Measurements from ENCODE around the gene R3HDM2.
"Not testable (repeated sequence)": the region's sequence is repeated elsewhere in the genome, so short reads cannot be mapped to it uniquely, and the experiment has no call there.

The R3HDM2 gene

GRCh38 chr12:57319678-57320469, 111.0 kb downstream of the R3HDM2 start:
- no peak for DNase-seq

GRCh38 chr12:57315681-57316080, 115.2 kb downstream of the R3HDM2 start:
- DNase-seq: no peak

DNA sequence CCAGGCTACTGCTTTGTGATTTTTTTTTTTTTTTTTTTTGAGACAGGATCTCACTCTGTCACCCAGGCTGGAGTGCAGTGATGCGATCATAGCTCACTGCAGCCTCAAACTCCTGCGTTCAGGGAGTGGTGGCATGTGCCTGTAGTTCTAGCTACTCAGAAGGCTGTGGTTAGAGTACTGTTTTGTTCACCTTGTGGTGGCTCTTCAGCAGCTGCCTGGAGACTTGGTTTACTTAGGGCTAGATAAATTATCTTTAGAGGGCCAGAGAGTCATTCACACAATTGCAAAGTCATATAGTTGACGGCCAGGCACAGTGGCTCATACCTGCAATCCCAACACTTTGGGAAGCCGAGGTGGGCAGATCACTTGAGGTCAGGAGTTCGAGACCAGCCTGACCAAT, 118.6 kb downstream of the R3HDM2 start:
- not testable (repeated sequence) for DNase-seq

DNA sequence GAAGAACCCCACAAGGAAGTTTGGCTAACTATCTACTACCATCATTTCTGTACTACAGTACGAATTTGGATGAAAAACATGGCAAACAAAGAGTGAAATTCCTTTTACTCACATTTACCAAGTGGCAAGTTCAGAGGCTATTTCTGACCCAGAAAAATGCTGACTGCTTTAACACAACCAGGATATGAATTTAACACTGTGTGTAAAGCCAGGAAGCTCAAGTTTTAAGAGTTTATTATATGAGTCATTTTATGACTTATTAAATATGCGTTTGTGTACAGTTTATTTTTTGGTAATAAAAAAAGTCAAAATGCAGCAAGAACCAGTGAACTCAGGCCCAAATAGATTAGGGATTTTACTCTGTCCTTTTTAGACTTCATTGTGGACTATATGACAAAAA, 121.4 kb downstream of the R3HDM2 start:
- DNase-seq: no peak

GRCh38 chr12:57300961-57301584, 129.8 kb downstream of the R3HDM2 start:
- DNase-seq: no peak

- no peak for DNase-seq
Measured at GRCh38 chr12:57299514-57300016, 131.3 kb downstream of the R3HDM2 start.

GRCh38 chr12:57296291-57296690, 134.6 kb downstream of the R3HDM2 start:
- DNase-seq: no peak

DNA sequence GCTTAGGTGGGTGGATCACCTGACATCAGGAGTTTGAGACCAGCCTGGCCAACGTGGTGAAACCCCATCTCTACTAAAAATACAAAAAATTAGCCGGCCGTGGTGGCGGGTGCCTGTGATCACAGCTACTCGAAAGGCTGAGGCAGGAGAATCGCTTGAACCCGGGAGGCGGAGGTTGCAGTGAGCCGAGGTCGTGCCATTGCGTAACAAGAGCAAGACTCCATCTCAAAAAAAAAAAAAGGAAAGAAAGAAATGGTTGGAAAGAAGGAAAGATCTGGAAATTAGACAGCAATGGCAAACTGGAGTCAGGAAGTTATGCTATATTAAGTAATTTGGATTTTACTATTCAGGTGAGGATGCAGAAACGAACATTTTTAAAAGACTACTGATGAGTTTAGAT, 148.8 kb downstream of the R3HDM2 start:
- not testable (repeated sequence) for DNase-seq

DNA sequence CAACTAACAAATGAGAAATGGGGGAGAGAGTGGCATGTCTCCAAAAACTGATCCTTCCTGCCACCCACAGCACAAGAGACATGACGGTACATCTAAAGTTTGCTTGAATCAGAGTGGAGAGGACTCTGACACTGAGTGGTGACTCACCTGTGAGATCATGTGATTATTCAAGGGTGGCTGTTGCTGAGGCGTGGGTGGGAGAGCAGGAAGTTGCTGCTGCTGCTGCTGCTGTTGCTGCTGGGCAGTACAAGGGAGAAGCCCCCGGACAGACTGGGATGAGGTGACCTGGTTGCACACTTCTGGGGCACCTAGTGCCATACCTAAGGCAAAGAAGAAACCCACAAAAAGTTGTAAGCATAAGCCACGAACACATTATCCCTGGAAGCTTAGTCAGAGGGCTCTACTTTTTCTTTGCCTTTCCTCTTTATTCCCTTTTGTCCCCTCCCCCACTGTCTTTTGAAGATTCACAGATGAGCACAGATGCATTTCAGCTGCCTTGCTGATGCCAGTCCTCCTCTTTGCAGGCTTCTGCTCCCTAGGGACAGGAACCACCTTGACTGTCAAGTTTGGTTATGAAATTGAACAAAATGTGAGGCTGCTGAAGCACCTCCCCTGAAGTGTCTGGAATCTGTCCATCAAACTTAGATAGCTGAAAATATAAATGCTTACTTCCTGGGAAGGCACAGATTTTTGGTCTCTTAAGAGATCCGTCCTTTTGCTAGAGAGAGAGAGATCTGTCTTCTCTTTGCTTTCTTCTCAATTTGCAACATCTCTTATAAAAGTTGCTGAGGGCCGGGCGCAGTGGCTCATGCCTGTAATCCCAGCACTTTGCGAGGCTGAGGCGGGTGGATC, 150.4 kb downstream of the R3HDM2 start:
- DNase-seq: peak; percentile 72

DNA sequence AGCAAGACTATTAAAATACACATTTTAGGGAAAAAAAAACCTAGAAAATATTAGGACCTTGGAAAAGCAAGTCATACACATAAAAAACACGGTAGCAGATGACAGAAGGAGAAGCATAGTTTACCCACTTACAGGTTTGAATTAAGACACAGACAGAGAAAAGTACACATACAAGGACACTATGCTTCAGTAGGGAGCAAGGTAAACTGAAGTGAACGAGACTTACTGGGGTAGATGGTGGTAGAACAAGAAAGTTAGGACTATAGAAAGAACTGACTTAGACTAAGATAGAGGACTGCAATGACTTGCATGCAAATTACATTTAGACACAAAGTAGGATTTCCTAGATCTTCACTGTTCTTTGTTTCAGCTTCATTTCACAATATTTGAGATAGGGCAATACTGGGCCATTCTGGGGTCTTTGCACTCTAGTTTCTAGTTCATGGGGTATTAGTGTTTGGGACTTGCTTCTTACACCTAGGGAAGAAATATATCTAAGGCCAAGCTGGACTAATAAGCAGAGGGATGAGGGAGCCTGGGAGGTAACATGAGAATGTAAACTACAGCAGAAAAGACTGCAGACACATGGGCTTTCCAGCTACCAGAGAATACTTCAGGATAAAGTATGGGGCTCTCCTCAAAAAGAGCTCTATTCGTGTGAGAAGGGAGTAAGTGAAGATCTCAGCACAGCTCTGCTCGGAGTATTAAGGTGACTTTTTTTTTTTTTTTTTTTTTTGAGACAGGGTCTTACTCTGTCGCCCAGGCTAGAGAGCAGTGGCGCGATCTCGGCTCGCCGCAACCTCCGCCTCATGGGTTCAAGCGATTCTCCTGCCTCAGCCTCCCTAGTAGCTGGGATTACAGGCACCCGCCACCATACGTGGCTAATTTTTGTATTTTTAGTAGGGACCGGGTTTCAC, 152.1 kb downstream of the R3HDM2 start:
- no peak for DNase-seq

DNA sequence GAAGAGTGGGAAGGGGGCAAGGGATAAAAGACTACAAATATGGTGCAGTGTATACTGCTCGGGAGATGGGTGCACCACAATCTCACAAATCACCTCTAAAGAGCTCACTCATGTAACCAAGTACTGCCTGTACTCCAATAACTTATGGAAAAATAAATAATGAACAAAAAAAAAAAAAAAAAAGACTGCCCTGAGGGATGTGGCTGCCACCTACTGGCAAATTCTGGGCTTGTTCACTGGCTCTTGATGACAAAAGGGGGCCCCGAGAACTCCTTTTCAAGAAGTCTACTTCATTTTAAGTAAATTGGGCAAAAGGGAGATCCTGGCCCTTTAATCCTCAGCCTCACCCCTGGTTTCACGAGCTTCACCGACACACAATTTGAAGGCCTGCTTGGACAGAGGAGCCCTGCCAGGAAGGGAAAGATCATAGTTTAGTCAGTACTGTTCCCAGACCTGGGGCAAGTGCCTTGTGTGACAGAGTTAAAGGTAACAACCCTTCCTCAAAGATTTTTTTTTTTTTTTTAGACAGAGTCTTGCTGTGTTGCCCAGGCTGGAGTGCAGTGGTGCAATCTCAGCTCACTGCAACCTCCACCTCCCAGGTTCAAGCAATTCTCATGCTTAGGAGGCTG, 153.8 kb downstream of the R3HDM2 start:
- peak; percentile 10 for DNase-seq

DNA sequence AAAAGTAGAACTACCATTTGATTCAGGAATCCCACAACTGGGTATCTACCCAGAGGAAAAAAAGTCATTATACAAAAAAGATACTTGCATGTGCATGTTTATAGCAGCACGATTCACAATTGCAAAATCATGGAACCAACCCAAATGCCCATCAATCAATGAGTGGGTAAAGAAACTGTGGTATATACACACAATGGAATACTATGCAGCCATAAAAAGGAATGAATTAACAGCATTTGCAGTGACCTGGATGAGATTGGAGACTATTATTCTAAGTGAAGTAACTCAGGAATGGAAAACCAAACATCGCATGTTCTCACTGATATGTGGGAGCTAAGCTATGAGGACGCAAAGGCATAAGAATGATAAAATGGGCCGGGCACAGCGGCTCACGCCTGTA, 154.6 kb downstream of the R3HDM2 start:
- not testable (repeated sequence) for DNase-seq

DNA sequence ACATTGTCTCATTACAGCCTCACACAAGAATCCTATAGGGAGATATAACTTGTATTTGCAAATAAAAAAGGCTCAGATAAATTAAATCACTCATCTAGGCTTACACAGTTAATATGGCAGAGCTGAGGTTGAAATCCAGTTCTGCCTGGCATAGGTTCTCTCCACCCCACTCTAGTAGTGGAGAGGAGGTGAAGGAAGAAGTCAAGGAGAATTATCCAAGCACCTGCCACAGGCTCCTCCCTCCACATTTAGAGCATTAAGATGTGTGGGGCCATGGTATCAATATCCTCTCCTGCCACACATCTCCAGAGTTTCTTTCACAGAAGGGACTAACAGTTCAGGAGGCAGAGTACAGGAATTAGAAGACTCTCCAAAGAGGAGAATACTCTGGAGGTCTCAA, 157.3 kb downstream of the R3HDM2 start:
- DNase-seq: no peak

DNA sequence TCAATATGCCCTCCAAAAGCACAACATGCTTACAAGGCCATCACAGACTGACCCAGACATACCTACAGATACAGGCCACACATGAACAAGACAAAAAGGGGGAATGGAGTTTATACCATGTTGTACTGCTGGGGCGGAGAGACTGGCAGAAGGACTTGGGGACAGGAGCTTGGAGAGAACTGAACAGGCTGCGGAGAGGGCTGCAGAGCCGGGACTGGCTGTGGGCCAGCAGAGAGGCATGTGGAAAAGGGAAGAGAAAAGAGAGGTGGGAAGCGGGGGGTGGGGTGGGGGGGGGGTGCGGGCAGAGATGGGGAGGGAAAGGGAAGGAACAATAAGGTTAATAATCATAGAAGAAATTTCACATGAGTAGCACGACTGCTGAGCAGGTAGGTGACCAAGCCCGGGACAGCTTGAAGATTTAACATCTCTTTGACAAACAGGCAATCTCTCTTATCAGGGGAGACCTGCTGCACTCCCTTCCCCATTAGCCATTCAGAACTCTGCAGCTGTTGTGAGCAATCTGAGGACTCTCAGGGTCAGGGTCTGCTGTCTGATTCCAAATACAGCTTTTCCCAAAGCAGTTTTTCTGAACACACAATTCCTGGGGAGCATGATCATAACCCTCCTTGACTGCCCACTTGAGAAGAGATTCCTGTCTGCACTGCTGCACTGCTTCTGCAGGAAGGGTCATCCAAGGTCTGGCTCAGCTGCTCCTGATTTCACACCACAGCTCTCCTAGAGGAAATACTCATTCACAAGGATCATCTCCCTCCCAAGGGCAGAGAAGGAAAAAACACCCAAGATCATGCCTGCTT, 158.3 kb downstream of the R3HDM2 start:
- DNase-seq: no peak

DNA sequence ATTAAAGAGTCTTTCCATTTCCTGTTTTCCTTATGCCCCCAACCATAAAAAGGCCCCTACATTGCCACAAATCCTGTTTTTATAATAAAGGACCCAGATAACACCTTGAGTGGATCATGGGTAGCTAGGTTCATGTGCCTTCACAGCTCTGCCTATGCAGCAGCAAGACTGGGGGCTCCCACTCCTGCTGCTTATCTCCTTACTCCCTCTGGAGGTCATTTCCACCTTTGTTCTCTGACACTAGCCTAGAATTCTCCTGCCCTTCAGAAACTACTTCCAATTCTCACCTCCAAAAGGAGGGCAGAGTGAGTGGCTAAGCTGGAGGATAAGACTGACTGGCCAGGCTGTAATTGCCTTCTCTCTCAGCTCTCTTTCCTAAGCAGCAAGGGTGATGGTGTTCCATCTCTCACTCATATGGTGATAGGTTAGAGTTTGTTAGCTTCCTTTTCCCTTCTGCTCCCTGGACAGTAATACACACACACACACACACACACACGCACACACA, 159.8 kb downstream of the R3HDM2 start:
- DNase-seq: no peak

DNA sequence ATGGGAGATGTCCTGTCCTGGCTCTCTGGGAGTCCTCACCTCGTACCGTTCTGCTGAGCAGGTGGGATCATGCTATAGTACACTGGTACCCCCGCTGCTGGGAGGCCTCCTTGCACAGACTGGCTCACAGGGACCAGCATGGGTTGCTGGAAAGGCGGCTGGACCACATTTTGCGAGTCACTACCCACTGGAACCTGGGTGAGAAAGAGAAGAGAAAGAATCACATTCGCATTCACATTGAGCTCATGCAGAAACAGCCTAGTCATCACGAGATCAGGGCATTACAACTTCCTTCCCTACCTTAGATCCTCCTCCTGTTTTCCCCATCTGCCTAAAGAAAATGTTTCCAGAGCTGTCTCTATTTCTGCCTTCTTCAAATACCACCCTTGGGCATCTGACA, 162.6 kb downstream of the R3HDM2 start:
- DNase-seq: no peak

GRCh38 chr12:57266681-57267080, 164.2 kb downstream of the R3HDM2 start:
- no peak for DNase-seq

DNA sequence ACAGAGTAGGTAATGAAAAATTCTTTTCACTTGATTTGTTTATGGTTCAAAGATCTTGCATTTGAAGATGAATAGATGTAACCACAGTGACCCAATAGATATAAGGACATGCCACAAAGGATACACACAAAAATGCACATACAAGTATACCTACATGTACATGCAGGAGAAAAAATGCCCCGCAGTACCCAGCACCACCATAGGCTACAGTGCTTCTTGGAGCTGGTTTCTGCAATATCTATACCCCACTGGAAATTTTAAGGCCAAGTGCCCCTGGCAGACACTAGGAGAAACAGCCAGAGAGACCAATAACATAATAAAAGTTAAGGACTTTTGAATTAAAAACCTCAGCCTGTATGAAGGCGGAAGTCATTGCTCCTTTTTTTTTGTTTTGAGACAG, 167.7 kb downstream of the R3HDM2 start:
- no peak for DNase-seq

- no peak for DNase-seq
Measured at GRCh38 chr12:57262126-57262822, 168.6 kb downstream of the R3HDM2 start.

GRCh38 chr12:57261428-57261865, 169.4 kb downstream of the R3HDM2 start:
- no peak for DNase-seq

Measured in CD4-positive, alpha-beta T cell treated with Interleukin-6 for 4 hours (primary cell).